ENCODE data around the gene NMNAT2.

NMNAT2 gene

DNA sequence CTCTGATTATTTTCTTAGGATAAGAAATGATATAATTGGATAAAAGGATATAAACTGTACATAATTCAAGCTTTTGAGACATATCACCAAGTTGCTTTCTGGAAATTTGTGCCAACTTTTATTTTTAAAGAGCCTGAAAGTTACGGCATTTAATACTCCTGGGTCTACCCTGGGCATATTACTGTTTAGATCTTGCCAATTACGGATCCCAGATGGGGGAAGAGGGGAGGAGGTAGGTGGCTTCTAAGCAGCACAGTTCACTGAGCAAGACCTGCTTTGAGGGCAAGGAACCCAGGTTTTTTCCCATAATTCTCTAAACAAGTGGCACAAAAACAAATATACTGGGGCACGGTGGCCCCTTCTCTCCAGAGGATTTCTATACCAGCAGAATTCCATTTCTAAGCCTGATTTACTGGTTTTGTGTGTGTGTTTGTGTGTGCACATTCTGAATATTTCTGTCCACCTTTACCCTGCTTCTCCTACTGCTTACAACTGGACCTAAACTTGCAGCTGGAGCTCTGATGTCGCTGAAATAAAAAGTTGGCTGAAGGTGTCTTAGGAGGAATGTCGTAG, 155.5 kb downstream of the NMNAT2 start:
- DNase-seq (ENCODE audit: low read depth), result no peak
- no peak overlapping the region for H3K4me3 ChIP-seq (replicated peaks; ENCODE audit: low read depth, low read length)
- TF ChIP-seq CTCF (IDR thresholded peaks at IDR 0.05; ENCODE audit: low read length, missing control alignments), result no peak

DNA sequence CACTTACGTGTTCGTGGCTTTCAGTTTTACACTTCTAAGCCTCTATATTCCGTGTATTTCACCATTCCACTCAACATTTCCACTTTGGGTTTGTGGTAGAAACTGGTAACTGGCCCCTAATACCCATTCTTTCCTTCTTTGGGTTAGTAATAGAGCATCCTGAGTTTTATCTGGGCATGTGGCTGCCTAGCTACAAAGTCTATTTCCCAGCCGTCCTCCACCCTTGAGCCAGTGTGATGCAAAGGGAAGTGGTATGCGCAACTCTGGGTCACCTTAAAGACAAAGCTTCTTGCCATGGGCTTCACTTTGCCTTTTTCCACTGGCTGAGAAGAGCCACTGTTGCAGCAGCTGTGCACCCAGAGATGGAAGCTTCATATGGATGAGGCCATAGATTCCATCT, 158.3 kb downstream of the NMNAT2 start:
- no peak for DNase-seq (ENCODE audit: low read depth)
- no peak for TF ChIP-seq CTCF (IDR thresholded peaks at IDR 0.05; ENCODE audit: low read length, missing control alignments)

DNA sequence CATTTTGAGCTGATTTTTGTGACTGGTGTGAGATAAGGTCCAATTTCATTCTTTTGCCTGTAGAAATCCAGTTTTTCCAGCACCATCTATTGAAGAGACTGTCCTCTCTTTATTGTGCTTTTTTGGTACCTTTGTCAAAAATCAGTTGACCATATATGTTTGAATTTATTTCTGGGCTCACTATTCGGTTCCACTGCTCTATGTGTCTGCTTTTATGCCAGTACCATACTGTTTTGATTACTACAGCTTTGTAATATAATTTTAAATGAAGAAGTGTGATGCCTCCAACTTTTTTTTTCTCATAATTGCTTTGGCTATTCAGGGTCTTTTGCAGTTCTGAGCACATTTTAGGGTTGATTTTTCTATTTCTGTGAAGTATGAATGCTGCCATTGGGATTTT, 163.1 kb downstream of the NMNAT2 start:
- H3K4me3 ChIP-seq (replicated peaks; ENCODE audit: low read depth, low read length), result no peak overlapping the region
- DNase-seq (ENCODE audit: low read depth), result no peak
- no peak for TF ChIP-seq CTCF (IDR thresholded peaks at IDR 0.05; ENCODE audit: low read length, missing control alignments)

More for the DNA sequence above, 158.3 kb downstream of the NMNAT2 start:
- H3K4me3 ChIP-seq (replicated peaks; ENCODE audit: low read depth, low read length), result no peak overlapping the region

DNA sequence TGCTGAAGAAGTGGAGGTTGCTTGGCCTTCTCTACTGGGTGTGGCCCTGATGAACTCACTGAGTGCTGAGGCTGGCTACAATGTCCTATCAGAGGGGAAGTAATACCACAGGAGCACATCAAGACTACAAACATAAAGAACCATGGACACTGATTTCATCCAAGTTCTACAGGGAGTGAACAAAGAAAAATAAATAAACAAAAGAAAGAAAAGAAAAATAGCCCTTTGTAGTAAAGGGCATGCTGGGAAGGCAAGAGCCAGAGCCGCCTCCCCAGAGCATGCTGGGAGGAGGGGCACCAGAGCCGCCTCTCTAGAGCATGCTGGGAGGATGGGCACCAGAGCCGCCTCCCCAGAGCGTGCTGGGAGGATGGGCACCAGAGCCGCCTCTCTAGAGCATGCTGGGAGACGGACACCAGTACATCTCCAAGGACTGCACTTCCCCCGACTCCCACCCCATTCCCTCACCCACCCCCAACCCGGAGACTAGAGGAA, 166.2 kb downstream of the NMNAT2 start:
- DNase-seq (ENCODE audit: low read depth), result no peak
- no peak for TF ChIP-seq CTCF (IDR thresholded peaks at IDR 0.05; ENCODE audit: low read length, missing control alignments)
- H3K4me3 ChIP-seq (replicated peaks; ENCODE audit: low read depth, low read length), result no peak overlapping the region

DNA sequence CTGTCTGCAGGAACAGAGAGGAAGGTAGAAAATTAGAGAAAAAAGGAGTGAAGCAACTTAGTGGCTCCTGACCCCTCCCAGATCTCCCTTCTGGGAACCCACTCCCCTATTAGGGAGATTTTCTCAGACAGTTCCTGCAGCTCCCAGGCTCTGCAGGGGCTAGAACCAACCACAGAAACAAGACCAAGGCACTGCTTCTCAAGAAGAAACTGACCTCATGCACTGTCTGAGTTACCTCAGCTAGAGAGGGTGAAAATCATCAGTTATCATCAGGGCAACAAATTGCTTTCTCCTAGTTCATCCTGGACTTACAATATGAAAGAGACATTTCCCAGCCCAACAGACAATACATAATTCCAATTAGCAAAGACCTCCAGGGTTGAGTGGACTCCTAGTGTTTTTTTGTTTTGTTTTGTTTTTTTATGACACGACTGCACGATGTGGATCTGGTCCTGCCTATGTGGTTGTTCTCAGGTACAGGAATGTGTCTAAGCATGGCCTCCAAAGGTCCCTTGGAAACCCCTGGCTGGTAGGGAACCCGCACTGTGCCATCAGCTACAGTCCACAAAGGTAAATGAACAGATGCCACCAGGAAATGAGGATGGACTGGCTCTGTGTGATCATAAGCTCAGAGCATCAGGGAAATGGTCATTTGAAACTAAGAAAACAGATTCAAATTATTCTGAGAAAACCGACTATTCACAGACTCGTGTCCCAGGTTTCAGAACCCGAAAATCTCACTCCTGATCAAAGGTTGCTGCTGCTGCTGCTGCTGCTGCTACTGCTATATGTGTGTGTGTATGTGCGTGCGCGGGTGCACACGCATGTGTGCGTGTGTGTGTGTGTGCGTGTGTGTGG, 166.8 kb downstream of the NMNAT2 start:
- no peak for TF ChIP-seq CTCF (IDR thresholded peaks at IDR 0.05; ENCODE audit: low read length, missing control alignments)
- H3K4me3 ChIP-seq (replicated peaks; ENCODE audit: low read depth, low read length), result no peak overlapping the region
- no peak for DNase-seq (ENCODE audit: low read depth)

DNA sequence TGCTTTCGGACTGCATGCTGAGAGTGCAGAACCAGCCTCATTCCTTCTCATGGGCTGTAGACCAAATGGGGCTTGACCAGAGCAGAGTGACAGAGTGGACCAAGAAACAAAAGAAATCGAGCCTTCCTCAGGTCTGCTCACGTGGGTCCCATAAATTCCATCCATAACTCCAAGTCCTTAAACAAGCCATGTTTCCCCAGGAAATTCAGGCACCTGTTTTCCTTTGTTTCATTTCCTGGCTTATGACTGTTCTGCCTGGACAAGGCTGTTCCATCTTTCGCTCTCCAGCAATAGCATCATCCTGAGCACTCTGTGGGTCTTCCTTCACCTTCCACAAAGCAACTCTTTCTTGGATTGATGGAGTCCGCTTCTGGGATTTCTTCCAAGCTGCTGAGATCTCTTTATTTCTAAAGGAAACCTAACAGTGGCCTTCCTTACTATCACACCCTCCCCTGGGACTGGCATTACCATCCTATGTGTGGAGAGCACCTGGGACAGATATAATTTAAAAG, 168.2 kb downstream of the NMNAT2 start:
- DNase-seq (ENCODE audit: low read depth), result no peak
- H3K4me3 ChIP-seq (replicated peaks; ENCODE audit: low read depth, low read length), result no peak overlapping the region
- no peak for TF ChIP-seq CTCF (IDR thresholded peaks at IDR 0.05; ENCODE audit: low read length, missing control alignments)

All from fibroblast of pulmonary artery (primary cell).